Uterus (tissue), 2 donors: ENCODE results near the gene EMC6.

ENCODE experiments used
- CTCF ChIP-seq, 4 experiments: fragments of 200-600 bp in 2 of 4; fragments of 450-650 bp in 2 of 4; sonication (generic) in 2 of 4; IDR thresholded peaks; one replicate each; pipeline ENCODE4 v1.5.1; 2016 to 2019; ENCODE audit warnings: antibody characterized with exemption in 4 of 4, mild to moderate bottlenecking in 2 of 4, moderate library complexity in 1 of 4
- POLR2A ChIP-seq, 2 donors: fragments of 450-650 bp; IDR thresholded peaks; one replicate each; pipeline ENCODE4 v1.6.1; 2016; ENCODE audit warnings: antibody characterized with exemption in 2 of 2, mild to moderate bottlenecking in 1 of 2, moderate library complexity in 1 of 2

GRCh38 chr17:3636908-3637373 is 31.7 kb upstream of the EMC6 start:
- TF ChIP-seq CTCF (IDR thresholded peaks at IDR 0.05) (no peak), POLR2A (IDR thresholded peaks at IDR 0.05) (no peak)
